GM18499 (cell line): ENCODE measurements around the gene SMARCA2.
A peak's percentile ranks its signal among the peaks of the same experiment; 100 is the strongest.

ENCODE experiments used
- ATAC-seq: cut with Tn5 transposase; IDR thresholded peaks from one replicate; pipeline ENCODE4 v1.9.1; 2021; ENCODE audit warnings: moderate number of reproducible peaks; ENCODE audit not compliant: insufficient read depth, unreplicated experiment

SMARCA2 gene

GRCh38 chr9:2039294-2040180, 24.4 kb downstream of the SMARCA2 start:
- no peak for ATAC-seq

GRCh38 chr9:2040828-2041227, 25.7 kb downstream of the SMARCA2 start:
- no peak for ATAC-seq

- ATAC-seq: no peak
Observed at GRCh38 chr9:2041736-2042135, 26.6 kb downstream of the SMARCA2 start.

- ATAC-seq: no peak
Observed at GRCh38 chr9:2043243-2043642, 28.1 kb downstream of the SMARCA2 start.

GRCh38 chr9:2043881-2044462, 28.8 kb downstream of the SMARCA2 start:
- no peak for ATAC-seq

GRCh38 chr9:2047144-2047671, 32.1 kb downstream of the SMARCA2 start:
- no peak for ATAC-seq

GRCh38 chr9:2047916-2048315, 32.8 kb downstream of the SMARCA2 start:
- no peak for ATAC-seq

GRCh38 chr9:2050236-2050635, 35.1 kb downstream of the SMARCA2 start:
- no peak for ATAC-seq

- peak; percentile 86 for ATAC-seq
Observed at GRCh38 chr9:2053883-2054845, 39.0 kb downstream of the SMARCA2 start.

- peak; percentile 37 for ATAC-seq
Observed at GRCh38 chr9:2055203-2055658, 40.1 kb downstream of the SMARCA2 start.

GRCh38 chr9:2059274-2059929, 44.3 kb downstream of the SMARCA2 start:
- ATAC-seq: no peak

- no peak for ATAC-seq
Observed at GRCh38 chr9:2060424-2060823, 45.3 kb downstream of the SMARCA2 start.

- no peak for ATAC-seq
Observed at GRCh38 chr9:2065704-2066103, 50.6 kb downstream of the SMARCA2 start.

- ATAC-seq: no peak
Observed at GRCh38 chr9:2066312-2067273, 51.4 kb downstream of the SMARCA2 start.

GRCh38 chr9:2072752-2073405, 57.7 kb downstream of the SMARCA2 start:
- ATAC-seq: no peak

- ATAC-seq: no peak
Observed at GRCh38 chr9:2082772-2083171, 67.6 kb downstream of the SMARCA2 start.

GRCh38 chr9:2083479-2083878, 68.3 kb downstream of the SMARCA2 start:
- ATAC-seq: no peak

GRCh38 chr9:2085716-2086115, 70.6 kb downstream of the SMARCA2 start:
- ATAC-seq: no peak
